OCI-LY7 (cell line): ENCODE measurements around the gene EML2.
"Not testable (repeated sequence)": the region's sequence is repeated elsewhere in the genome, so short reads cannot be mapped to it uniquely, and the experiment has no call there.

Source experiments
- EZH2phosphoT487 ChIP-seq: fragments of 200-600 bp; sonication (generic); IDR thresholded peaks from 2 replicates; pipeline ENCODE4 v1.6.1; 2018; ENCODE audit warnings: low read depth, borderline replicate concordance, mild to moderate bottlenecking, mixed run types, antibody characterized with exemption, low read length, moderate library complexity, mixed read lengths
- TF ChIP-seq, protein P1 (sequence below): fragments of 200-600 bp; sonication (generic); conservative IDR thresholded peaks from 2 replicates; pipeline ENCODE4 v1.5.1; 2014; ENCODE audit warnings: mild to moderate bottlenecking, antibody characterized with exemption, low read length, moderate library complexity, mixed read lengths

- TF ChIP-seq, protein P1, sequence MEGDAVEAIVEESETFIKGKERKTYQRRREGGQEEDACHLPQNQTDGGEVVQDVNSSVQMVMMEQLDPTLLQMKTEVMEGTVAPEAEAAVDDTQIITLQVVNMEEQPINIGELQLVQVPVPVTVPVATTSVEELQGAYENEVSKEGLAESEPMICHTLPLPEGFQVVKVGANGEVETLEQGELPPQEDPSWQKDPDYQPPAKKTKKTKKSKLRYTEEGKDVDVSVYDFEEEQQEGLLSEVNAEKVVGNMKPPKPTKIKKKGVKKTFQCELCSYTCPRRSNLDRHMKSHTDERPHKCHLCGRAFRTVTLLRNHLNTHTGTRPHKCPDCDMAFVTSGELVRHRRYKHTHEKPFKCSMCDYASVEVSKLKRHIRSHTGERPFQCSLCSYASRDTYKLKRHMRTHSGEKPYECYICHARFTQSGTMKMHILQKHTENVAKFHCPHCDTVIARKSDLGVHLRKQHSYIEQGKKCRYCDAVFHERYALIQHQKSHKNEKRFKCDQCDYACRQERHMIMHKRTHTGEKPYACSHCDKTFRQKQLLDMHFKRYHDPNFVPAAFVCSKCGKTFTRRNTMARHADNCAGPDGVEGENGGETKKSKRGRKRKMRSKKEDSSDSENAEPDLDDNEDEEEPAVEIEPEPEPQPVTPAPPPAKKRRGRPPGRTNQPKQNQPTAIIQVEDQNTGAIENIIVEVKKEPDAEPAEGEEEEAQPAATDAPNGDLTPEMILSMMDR = not testable (repeated sequence)
- not testable (repeated sequence) for TF ChIP-seq EZH2phosphoT487
Observed at GRCh38 chr19:45685045-45685444, 45.8 kb upstream of the EML2 start.
